OCI-LY7 (cell line): ENCODE data around the gene ANKRD34A. TPM values are rescaled to one million over a fixed set of nuclear protein-coding genes. Genes with fewer than 3 reads are reported as not detected.

Source experiments
- BruUV-seq: library from RNA; stranded (reverse); fragments of 400-500 nt; replicated peaks from 2 replicates; lab custom pipeline; 2021; lab: Mats Ljungman, UMichigan
- CTCF ChIA-PET: fragments of 300-600 bp; sonication (Branson Sonifier 250); formaldehyde crosslinking; loops from one replicate; lab custom pipeline; 2022; ENCODE audit warnings: antibody characterized with exemption; ENCODE audit not compliant: unreplicated experiment; lab: Charles Lee
- POLR2A ChIA-PET: fragments of 300-600 bp; sonication (Branson Sonifier 250); formaldehyde crosslinking; loops from one replicate; lab custom pipeline; 2022; ENCODE audit warnings: antibody characterized with exemption; lab: Charles Lee
- DNase-seq: peaks from one replicate; pipeline ENCODE4 v3.0.0-alpha.2; 2015; ENCODE audit warnings: low spot score
- H2AFZ ChIP-seq: fragments of 200-600 bp; sonication (generic), shearing (Covaris generic); 2 replicates; pipeline ENCODE4 v1.6.1; 2014; ENCODE audit warnings: mild to moderate bottlenecking, antibody characterized with exemption, low read length, moderate library complexity
- H3K27ac ChIP-seq: fragments of 200-600 bp; sonication (generic); 2 replicates; pipeline ENCODE4 v1.5.1; 2014; ENCODE audit warnings: mixed run types, low read depth, mild to moderate bottlenecking, moderate library complexity, low read length, inconsistent platforms; ENCODE audit not compliant: poor library complexity, severe bottlenecking
- H3K36me3 ChIP-seq: fragments of 200-600 bp; sonication (generic); 2 replicates; pipeline ENCODE4 v1.6.1; 2014; ENCODE audit warnings: mild to moderate bottlenecking, antibody characterized with exemption, low read length, moderate library complexity, mixed read lengths; ENCODE audit not compliant: insufficient read depth
- H3K4me1 ChIP-seq: fragments of 200-600 bp; sonication (generic); 2 replicates; pipeline ENCODE4 v1.5.1; 2014; ENCODE audit warnings: mild to moderate bottlenecking, low read length; ENCODE audit not compliant: insufficient read depth, poor library complexity, severe bottlenecking
- H3K4me2 ChIP-seq: fragments of 200-600 bp; sonication (generic); 2 replicates; pipeline ENCODE4 v1.6.1; 2014; ENCODE audit warnings: mild to moderate bottlenecking, low read length
- H3K4me3 ChIP-seq: fragments of 200-600 bp; sonication (generic); 2 replicates; pipeline ENCODE4 v1.5.1; 2014; ENCODE audit warnings: mild to moderate bottlenecking, low read depth, low read length; ENCODE audit not compliant: poor library complexity, severe bottlenecking
- H3K79me2 ChIP-seq: fragments of 200-600 bp; sonication (generic); 2 replicates; pipeline ENCODE4 v1.6.1; 2016; ENCODE audit warnings: low read depth, mild to moderate bottlenecking, low read length, moderate library complexity, mixed read lengths; ENCODE audit not compliant: insufficient read depth
- H3K9me2 ChIP-seq: fragments of 200-600 bp; sonication (generic); 2 replicates; pipeline ENCODE4 v1.6.1; 2016; ENCODE audit warnings: mild to moderate bottlenecking, low read length, mixed read lengths; ENCODE audit not compliant: insufficient read depth
- H3K9me3 ChIP-seq: fragments of 200-600 bp; sonication (generic); 2 replicates; pipeline ENCODE4 v1.6.1; 2014; ENCODE audit warnings: mild to moderate bottlenecking, mixed run types, low read length, mixed read lengths
- H4K20me1 ChIP-seq: fragments of 200-600 bp; sonication (generic); 2 replicates; pipeline ENCODE4 v1.6.1; 2014; ENCODE audit warnings: mild to moderate bottlenecking, antibody characterized with exemption, low read length, moderate library complexity, mixed read lengths; ENCODE audit not compliant: insufficient read depth
- CTCF ChIP-seq: fragments of 200-600 bp; sonication (generic); conservative IDR thresholded peaks from 2 replicates; pipeline ENCODE4 v1.5.1; 2014; ENCODE audit warnings: mild to moderate bottlenecking, antibody characterized with exemption, low read length, moderate library complexity, mixed read lengths
- EZH2phosphoT487 ChIP-seq: fragments of 200-600 bp; sonication (generic); IDR thresholded peaks from 2 replicates; pipeline ENCODE4 v1.6.1; 2018; ENCODE audit warnings: low read depth, borderline replicate concordance, mild to moderate bottlenecking, mixed run types, antibody characterized with exemption, low read length, moderate library complexity, mixed read lengths
- intact Hi-C: fragments of 100-400 bp; cut with micrococcal nuclease; formaldehyde crosslinking; loops from one replicate; pipeline ENCODE4 v1.10.0; 2022; ENCODE audit not compliant: unreplicated experiment
- total RNA-seq, 2 experiments: library from RNA; depleted of rRNA in 1 of 2; stranded (reverse); fragments of >200 nt in 1 of 2; shearing (Covaris generic) in 1 of 2; gene quantifications; 2 replicates each; pipeline ENCODE4 v1.2.3, GENCODE V29; 2014 to 2022

Gene ANKRD34A
- total RNA-seq, 2 experiments from 2014 or later: 1.9 to 4.8 TPM

- no peak for DNase-seq
- intact Hi-C loops: loop anchor here (2.0 kb wide), 1 partner anchor 101 kb away; the partner anchor contains the start of gene PIAS3
- no peaks in the 10 kb centered on the region for H3K9me2 ChIP-seq
- H3K9me3 ChIP-seq: no peaks in the 10 kb centered on the region
- TF ChIP-seq CTCF: no peak
- TF ChIP-seq EZH2phosphoT487: no peak
- peaks cover 5% of the 10 kb centered on the region; the same call in 1 of the 2 replicates for H3K36me3 ChIP-seq
- peaks cover 78% of the 10 kb centered on the region for H3K4me1 ChIP-seq
- ChIA-PET POLR2A (interaction anchor here (1.9 to 2.5 kb wide), 2 partner anchors 32 to 100 kb away, joined by 9 to 20 read pairs; partner anchors contain the start of genes PIAS3 and RBM8A), CTCF (no interaction called here)
- H3K4me2 ChIP-seq: 0 out of 2 replicates have a peak overlapping the region, but pooled peaks have one; percentile 94
- H2AFZ ChIP-seq: no peak overlapping the region
- no peak overlapping the region for H3K27ac ChIP-seq
- H3K79me2 ChIP-seq: peaks cover 29% of the 10 kb centered on the region; the same call in 1 of the 2 replicates
- peaks cover 3% of the 10 kb centered on the region; the same call in 1 of the 2 replicates for H4K20me1 ChIP-seq
- H3K4me3 ChIP-seq: no peak overlapping the region
- BruUV-seq: no TSS peak
Observed at GRCh38 chr1:145959333-145959732, 5.0 kb downstream of the ANKRD34A start.

GRCh38 chr1:145958734-145959133 lies 5.6 kb downstream of the ANKRD34A start:
- ChIA-PET CTCF (no interaction called here), POLR2A (interaction anchor here (1.0 to 2.6 kb wide), 13 partner anchors 8 to 100 kb away, joined by 3 to 20 read pairs (median 8); partner anchors contain the start of genes ANKRD35, PEX11B, PIAS3 and RBM8A)
- DNase-seq: no peak
- TF ChIP-seq CTCF: no peak
- TF ChIP-seq EZH2phosphoT487: no peak
- H3K79me2 ChIP-seq: peaks cover 24% of the 10 kb centered on the region; the same call in 1 of the 2 replicates
- H3K9me2 ChIP-seq: no peaks in the 10 kb centered on the region
- no TSS peak for BruUV-seq
- H3K4me2 ChIP-seq: peak overlapping the region; percentile 94
- intact Hi-C loops: loop anchor here (2.0 kb wide), 1 partner anchor 100 kb away; the partner anchor contains the start of gene PIAS3
- peaks cover 3% of the 10 kb centered on the region; the same call in 1 of the 2 replicates for H4K20me1 ChIP-seq
- no peaks in the 10 kb centered on the region for H3K9me3 ChIP-seq
- H2AFZ ChIP-seq: no peak overlapping the region; the same call in 1 of the 2 replicates
- peaks cover 9% of the 10 kb centered on the region; the same call in 1 of the 2 replicates for H3K36me3 ChIP-seq
- peak overlapping the region; percentile 25 for H3K27ac ChIP-seq
- peaks cover 73% of the 10 kb centered on the region for H3K4me1 ChIP-seq
- H3K4me3 ChIP-seq: peak overlapping the region; percentile 86
